GM10266 (cell line): Measurements from ENCODE around the gene SUPT3H.

Experiments used
- DNase-seq: peaks from one replicate; pipeline ENCODE4 v3.0.0; 2012; ENCODE audit errors: extremely low spot score
- CTCF ChIP-seq: IDR thresholded peaks from 2 replicates; pipeline ENCODE4 v1.5.1; 2012; ENCODE audit warnings: mild to moderate bottlenecking, low read depth; ENCODE audit not compliant: control insufficient read depth, insufficient read depth; ENCODE audit errors: missing control alignments

SUPT3H gene

GRCh38 chr6:44800171-44800783 is 577.5 kb downstream of the SUPT3H start:
- no peak for DNase-seq
- TF ChIP-seq CTCF, result no peak

DNA sequence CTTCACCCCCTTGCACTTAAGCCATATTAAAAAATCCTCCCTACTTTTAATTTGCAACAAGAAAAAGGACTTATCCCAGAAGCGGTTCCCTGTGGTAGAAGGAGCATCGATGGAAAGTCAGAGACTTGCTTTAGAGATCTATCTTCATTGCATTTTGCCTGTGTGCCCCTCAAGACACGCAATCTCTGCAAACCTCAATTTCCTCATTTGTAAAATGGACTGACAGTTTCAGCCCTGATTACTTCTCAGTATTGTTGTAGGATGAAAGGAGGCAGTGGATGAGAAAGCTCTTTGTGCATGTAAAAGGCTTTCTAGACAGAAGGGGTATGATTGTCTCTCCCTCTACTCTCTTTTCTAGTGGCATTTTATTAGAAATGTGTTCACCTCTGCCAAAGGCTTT is 580.0 kb downstream of the SUPT3H start:
- no peak for TF ChIP-seq CTCF
- DNase-seq, result no peak

- no peak for TF ChIP-seq CTCF
- DNase-seq, result no peak
These were observed 582.4 kb downstream of the SUPT3H start for GRCh38 chr6:44795326-44795725.

DNA sequence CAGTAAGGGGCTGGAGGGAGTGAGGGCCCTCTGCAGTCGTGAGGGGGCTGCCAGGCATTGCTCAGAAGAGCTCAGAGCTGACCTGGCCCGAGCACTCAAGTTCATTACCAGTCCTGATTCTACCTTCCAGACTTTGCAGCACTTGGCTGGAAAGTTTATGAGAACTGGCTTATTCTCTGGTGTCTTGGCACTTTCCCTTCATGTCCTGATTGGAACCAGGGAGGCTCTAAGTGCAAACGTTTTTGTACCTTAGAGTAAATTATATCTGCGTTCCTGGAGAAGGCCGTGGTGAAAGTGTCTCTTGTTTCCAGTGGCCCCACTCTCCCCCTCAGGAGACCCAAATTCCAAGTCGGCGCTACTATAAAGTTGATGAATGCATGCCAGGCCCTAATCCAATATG is 587.9 kb downstream of the SUPT3H start:
- no peak for DNase-seq

GRCh38 chr6:44789061-44789460 is 588.7 kb downstream of the SUPT3H start:
- no peak for TF ChIP-seq CTCF
- no peak for DNase-seq

More for the DNA sequence above, 587.9 kb downstream of the SUPT3H start:
- no peak for TF ChIP-seq CTCF

- no peak for TF ChIP-seq CTCF
- no peak for DNase-seq
These were observed 589.2 kb downstream of the SUPT3H start for GRCh38 chr6:44788387-44788981.

GRCh38 chr6:44787254-44787834 is 590.4 kb downstream of the SUPT3H start:
- TF ChIP-seq CTCF, result no peak
- no peak for DNase-seq
